Astrocyte of the cerebellum (primary cell): ENCODE results near the gene POU5F1.
"Not testable (repeated sequence)": the region's sequence is repeated elsewhere in the genome, so short reads cannot be mapped to it uniquely, and the experiment has no call there.

ENCODE experiments used
- DNase-seq: peaks from one replicate; pipeline ENCODE4 v3.0.0-alpha.2; 2011; ENCODE audit warnings: low read depth
- H3K4me3 ChIP-seq: 2 replicates; pipeline ENCODE4 v1.5.1; 2011; ENCODE audit warnings: mild to moderate bottlenecking, low read depth, low read length, moderate library complexity
- CTCF ChIP-seq: IDR thresholded peaks from 2 replicates; pipeline ENCODE4 v1.5.1; 2012; ENCODE audit warnings: low read length, low read depth, moderate library complexity, mild to moderate bottlenecking; ENCODE audit errors: missing control alignments
- in situ Hi-C: cut with HindIII; loops from 2 replicates; pipeline ENCODE4 v1.10.0; 2017; ENCODE audit warnings: low sequenced_read_pairs

Gene POU5F1

GRCh38 chr6:31169123-31169857 lies 1.2 kb downstream of the POU5F1 start:
- no peak for DNase-seq
- no peak for TF ChIP-seq CTCF
- H3K4me3 ChIP-seq: no peak overlapping the region
- in situ Hi-C loops: no loop called here

DNA sequence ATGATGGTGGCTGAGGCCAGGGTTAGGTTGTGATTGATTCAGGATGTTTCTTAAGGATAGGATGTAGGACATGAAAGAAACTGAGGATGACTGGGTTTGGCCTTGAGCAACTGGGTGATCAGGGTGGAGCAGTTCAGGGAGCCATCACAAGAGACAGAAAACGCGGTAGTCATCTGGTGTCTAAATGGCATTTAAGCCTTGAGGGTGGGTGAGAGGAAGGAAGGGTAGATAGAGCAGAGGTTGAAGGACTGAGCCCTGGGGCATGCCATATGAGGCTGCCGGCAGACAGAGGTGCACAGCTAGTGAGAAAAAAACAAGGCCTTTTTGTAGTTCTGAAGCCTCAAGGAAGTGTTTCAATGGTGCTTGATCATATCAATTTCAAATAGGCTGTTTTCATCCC lies 1.9 kb downstream of the POU5F1 start:
- no peak for DNase-seq
- H3K4me3 ChIP-seq: no peak overlapping the region
- in situ Hi-C loops: no loop called here
- no peak for TF ChIP-seq CTCF

DNA sequence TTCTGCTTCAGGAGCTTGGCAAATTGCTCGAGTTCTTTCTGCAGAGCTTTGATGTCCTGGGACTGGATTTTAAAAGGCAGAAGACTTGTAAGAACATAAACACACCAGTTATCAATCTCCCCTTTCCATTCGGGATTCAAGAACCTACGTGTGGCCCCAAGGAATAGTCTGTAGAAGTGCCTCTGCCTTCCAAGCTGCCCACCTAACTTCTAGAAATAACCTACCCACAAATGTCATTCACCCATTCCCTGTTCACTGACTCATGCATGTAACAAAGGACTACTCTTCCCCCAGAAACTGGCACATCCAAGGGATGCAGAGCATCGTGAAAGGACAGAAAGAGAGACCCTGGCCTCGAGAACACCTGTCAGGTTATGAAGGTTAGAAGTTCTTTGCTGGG lies 4.5 kb downstream of the POU5F1 start:
- in situ Hi-C loops: no loop called here
- no peak for DNase-seq
- TF ChIP-seq CTCF: no peak
- H3K4me3 ChIP-seq: no peak overlapping the region

DNA sequence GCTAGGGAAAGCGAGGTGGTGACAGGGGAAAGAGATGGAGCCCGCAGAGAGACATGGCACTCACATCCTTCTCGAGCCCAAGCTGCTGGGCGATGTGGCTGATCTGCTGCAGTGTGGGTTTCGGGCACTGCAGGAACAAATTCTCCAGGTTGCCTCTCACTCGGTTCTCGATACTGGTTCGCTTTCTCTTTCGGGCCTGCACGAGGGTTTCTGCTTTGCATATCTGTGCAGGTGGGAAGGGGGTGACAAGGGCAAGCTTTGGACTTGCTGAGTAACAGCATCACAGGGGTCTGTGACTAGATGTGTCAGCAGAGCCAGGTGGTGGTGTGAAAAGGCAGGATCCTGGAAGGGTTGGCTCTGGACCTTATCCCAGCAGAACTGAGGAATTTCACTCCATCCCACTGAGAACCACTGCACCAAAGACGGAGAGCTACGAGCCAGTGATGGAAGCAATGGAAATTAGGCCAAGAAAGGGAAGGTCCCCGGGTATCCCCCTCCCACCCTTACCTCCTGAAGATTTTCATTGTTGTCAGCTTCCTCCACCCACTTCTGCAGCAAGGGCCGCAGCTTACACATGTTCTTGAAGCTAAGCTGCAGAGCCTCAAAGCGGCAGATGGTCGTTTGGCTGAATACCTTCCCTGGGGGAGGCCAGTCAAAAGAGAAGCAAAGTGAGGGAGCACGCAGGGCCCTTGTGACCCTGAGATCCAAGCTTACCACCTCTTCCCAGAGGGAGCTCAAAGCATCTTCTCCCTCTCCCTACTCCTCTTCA lies 5.2 kb downstream of the POU5F1 start:
- in situ Hi-C loops, DNase-seq, H3K4me3 ChIP-seq: not testable (repeated sequence)

GRCh38 chr6:31164475-31165063 lies 5.9 kb downstream of the POU5F1 start:
- in situ Hi-C loops, DNase-seq, H3K4me3 ChIP-seq: not testable (repeated sequence)

GRCh38 chr6:31163922-31164321 lies 6.6 kb downstream of the POU5F1 start:
- in situ Hi-C loops: no loop called here
- H3K4me3 ChIP-seq: no peak overlapping the region
- TF ChIP-seq CTCF: no peak
- DNase-seq: no peak

GRCh38 chr6:31162463-31163165 lies 7.9 kb downstream of the POU5F1 start:
- no peak for TF ChIP-seq CTCF
- DNase-seq: no peak
- in situ Hi-C loops: no loop called here
- H3K4me3 ChIP-seq: no peak overlapping the region
